SU-DHL-6 (cell line): ENCODE data around the gene KIF3A.
A peak's percentile ranks its signal among the peaks of the same experiment; 100 is the strongest.

Source experiments
- H2AFZ ChIP-seq: fragments of 200-600 bp; sonication (generic); 2 replicates; pipeline ENCODE4 v1.6.1; 2014; ENCODE audit warnings: low read depth, mild to moderate bottlenecking, moderate library complexity, mixed read lengths, antibody characterized with exemption, low read length; ENCODE audit not compliant: severe bottlenecking
- H3F3A ChIP-seq: fragments of 200-600 bp; shearing (Covaris generic); 2 replicates; pipeline ENCODE4 v1.6.0; 2016; ENCODE audit warnings: antibody characterized with exemption, mild to moderate bottlenecking; ENCODE audit not compliant: insufficient read depth
- H3K27ac ChIP-seq: fragments of 200-600 bp; sonication (generic); 2 replicates; pipeline ENCODE4 v1.5.1; 2016; ENCODE audit warnings: low read depth, mild to moderate bottlenecking, low read length, moderate library complexity, mixed read lengths
- H3K27me3 ChIP-seq: fragments of 200-600 bp; sonication (generic), shearing (Covaris generic); 2 replicates; pipeline ENCODE4 v1.6.0; 2014; ENCODE audit warnings: mild to moderate bottlenecking, low read length
- H3K36me3 ChIP-seq: fragments of 200-600 bp; sonication (generic); 2 replicates; pipeline ENCODE4 v1.6.1; 2014; ENCODE audit warnings: mild to moderate bottlenecking, low read length, mixed read lengths
- H3K4me2 ChIP-seq: fragments of 300-600, 200-600 bp; shearing (Covaris generic), sonication (generic); 2 replicates; pipeline ENCODE4 v1.6.0; 2014; ENCODE audit warnings: low read length, low read depth, mild to moderate bottlenecking; ENCODE audit not compliant: poor library complexity, severe bottlenecking
- H3K4me3 ChIP-seq: fragments of 200-600 bp; sonication (generic); 2 replicates; pipeline ENCODE4 v1.5.1; 2014; ENCODE audit warnings: antibody characterized with exemption, low read length, mild to moderate bottlenecking, mixed read lengths; ENCODE audit not compliant: insufficient read depth, poor library complexity, severe bottlenecking
- H3K79me2 ChIP-seq: fragments of 200-600 bp; sonication (generic); 2 replicates; pipeline ENCODE4 v1.6.1; 2014; ENCODE audit warnings: mild to moderate bottlenecking, low read length, moderate library complexity; ENCODE audit not compliant: insufficient read depth
- H3K9ac ChIP-seq: fragments of 200-600 bp; sonication (generic); 2 replicates; pipeline ENCODE4 v1.7.0; 2014; ENCODE audit warnings: mild to moderate bottlenecking, low read length
- H3K9me2 ChIP-seq: fragments of 200-600 bp; sonication (generic); replicated peaks from 2 replicates; pipeline ENCODE4 v1.6.1; 2014; ENCODE audit warnings: low read length; ENCODE audit not compliant: insufficient read depth
- H3K9me3 ChIP-seq: fragments of 200-600 bp; sonication (generic); 2 replicates; pipeline ENCODE4 v1.6.1; 2014; ENCODE audit warnings: low read length, mixed read lengths; ENCODE audit not compliant: insufficient read depth
- H4K20me1 ChIP-seq: fragments of 200-600 bp; sonication (generic); 2 replicates; pipeline ENCODE4 v1.6.1; 2014; ENCODE audit warnings: low read depth, mild to moderate bottlenecking, antibody characterized with exemption, low read length, moderate library complexity, mixed read lengths
- EZH2phosphoT487 ChIP-seq: fragments of 200-600 bp; sonication (generic), shearing (Covaris generic); conservative IDR thresholded peaks from 2 replicates; pipeline ENCODE4 v1.6.1; 2018; ENCODE audit warnings: mild to moderate bottlenecking, antibody characterized with exemption, low read length, moderate library complexity, mixed read lengths
- TF ChIP-seq, protein P1 (sequence below): fragments of 200-600 bp; sonication (generic); IDR thresholded peaks from one replicate; pipeline ENCODE4 v1.5.1; 2017; ENCODE audit warnings: antibody characterized with exemption, mild to moderate bottlenecking, low read length, moderate library complexity; ENCODE audit not compliant: insufficient read depth, poor library complexity, severe bottlenecking

KIF3A gene

DNA sequence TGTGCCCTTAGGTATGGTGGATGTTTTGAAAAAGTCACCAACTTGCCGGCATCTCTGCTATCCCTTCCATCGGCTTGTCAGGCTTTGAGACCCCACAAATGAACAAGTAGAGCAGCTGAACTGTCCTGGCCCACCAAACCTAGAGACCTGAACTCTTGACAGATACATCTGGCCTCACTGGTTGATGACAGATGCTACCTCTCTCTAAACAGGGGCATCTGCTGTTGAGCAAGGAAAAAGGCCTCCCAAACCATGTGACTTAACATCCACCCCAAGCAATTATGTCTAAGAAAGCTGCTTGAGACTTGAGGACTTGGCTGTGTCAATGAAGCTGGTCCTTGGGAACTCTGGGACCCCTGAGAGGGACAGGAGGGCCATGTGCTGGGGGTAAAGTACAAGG is 12.2 kb upstream of the KIF3A start:
- Histone ChIP-seq H3K79me2 (no peaks in the 10 kb centered on the region), H3K27me3 (no peaks in the 10 kb centered on the region), H3K36me3 (no peaks in the 10 kb centered on the region), H3K4me3 (no peak overlapping the region), H4K20me1 (no peaks in the 10 kb centered on the region), H2AFZ (no peak overlapping the region), H3K4me2 (no peak overlapping the region), H3K9me3 (no peaks in the 10 kb centered on the region), H3K9me2 (no peaks in the 10 kb centered on the region), H3K9ac (no peak overlapping the region), H3K27ac (no peak overlapping the region), H3F3A (no peaks in the 10 kb centered on the region; the same call in 1 of the 2 replicates)
- TF ChIP-seq, protein P1, sequence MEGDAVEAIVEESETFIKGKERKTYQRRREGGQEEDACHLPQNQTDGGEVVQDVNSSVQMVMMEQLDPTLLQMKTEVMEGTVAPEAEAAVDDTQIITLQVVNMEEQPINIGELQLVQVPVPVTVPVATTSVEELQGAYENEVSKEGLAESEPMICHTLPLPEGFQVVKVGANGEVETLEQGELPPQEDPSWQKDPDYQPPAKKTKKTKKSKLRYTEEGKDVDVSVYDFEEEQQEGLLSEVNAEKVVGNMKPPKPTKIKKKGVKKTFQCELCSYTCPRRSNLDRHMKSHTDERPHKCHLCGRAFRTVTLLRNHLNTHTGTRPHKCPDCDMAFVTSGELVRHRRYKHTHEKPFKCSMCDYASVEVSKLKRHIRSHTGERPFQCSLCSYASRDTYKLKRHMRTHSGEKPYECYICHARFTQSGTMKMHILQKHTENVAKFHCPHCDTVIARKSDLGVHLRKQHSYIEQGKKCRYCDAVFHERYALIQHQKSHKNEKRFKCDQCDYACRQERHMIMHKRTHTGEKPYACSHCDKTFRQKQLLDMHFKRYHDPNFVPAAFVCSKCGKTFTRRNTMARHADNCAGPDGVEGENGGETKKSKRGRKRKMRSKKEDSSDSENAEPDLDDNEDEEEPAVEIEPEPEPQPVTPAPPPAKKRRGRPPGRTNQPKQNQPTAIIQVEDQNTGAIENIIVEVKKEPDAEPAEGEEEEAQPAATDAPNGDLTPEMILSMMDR = no peak
- TF ChIP-seq EZH2phosphoT487 = no peak

DNA sequence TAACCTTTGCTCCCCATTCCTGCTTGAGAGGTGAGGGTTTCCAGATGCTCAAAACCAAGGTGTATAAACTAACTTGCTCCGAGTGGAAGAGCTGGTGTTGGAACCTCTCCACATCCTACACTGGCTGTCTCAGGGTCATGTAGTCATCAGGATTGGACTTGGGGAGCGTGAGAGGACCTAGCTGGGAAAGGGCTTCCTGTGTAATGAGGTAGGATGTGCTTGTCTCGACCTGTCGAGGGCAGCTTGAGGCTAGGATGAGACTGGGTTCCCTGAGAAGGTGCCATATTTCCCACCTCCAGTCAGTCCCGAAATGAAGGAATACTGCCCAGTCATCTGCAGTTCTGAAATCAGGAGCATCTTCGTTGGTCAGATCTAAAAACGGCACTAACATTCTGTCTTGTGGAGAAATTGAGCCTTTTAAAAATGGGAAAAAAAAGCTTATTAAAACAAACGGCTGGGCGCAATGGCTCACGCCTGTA is 11.2 kb upstream of the KIF3A start:
- H3K9me2 ChIP-seq = no peaks in the 10 kb centered on the region
- H3K36me3 ChIP-seq = no peaks in the 10 kb centered on the region
- H3K4me2 ChIP-seq = no peak overlapping the region
- no peak overlapping the region for H3K9ac ChIP-seq
- H3K27ac ChIP-seq = no peak overlapping the region
- H3K9me3 ChIP-seq = no peaks in the 10 kb centered on the region
- H3K79me2 ChIP-seq = no peaks in the 10 kb centered on the region
- no peaks in the 10 kb centered on the region for H4K20me1 ChIP-seq
- H3K27me3 ChIP-seq = no peaks in the 10 kb centered on the region
- no peak overlapping the region for H2AFZ ChIP-seq
- H3F3A ChIP-seq = no peaks in the 10 kb centered on the region; the same call in 1 of the 2 replicates
- TF ChIP-seq, protein P1 = no peak
- no peak for TF ChIP-seq EZH2phosphoT487
- no peak overlapping the region for H3K4me3 ChIP-seq

GRCh38 chr5:132747616-132748440 is 10.5 kb upstream of the KIF3A start:
- H3K9ac ChIP-seq = peak overlapping the region; percentile 48
- no peaks in the 10 kb centered on the region for H3K36me3 ChIP-seq
- H3F3A ChIP-seq = no peaks in the 10 kb centered on the region; the same call in 1 of the 2 replicates
- no peaks in the 10 kb centered on the region for H3K9me3 ChIP-seq
- no peak; the same call in 1 of the 2 replicates for TF ChIP-seq EZH2phosphoT487
- no peaks in the 10 kb centered on the region for H3K27me3 ChIP-seq
- no peaks in the 10 kb centered on the region for H4K20me1 ChIP-seq
- H3K27ac ChIP-seq = no peak overlapping the region
- peak overlapping the region; percentile 89 for H2AFZ ChIP-seq
- H3K79me2 ChIP-seq = no peaks in the 10 kb centered on the region
- peak overlapping the region; percentile 59 for H3K4me2 ChIP-seq
- peak overlapping the region; percentile 51 for H3K4me3 ChIP-seq
- no peaks in the 10 kb centered on the region for H3K9me2 ChIP-seq

GRCh38 chr5:132746954-132747615 is 9.7 kb upstream of the KIF3A start, which contains the start of gene CCNI2:
CCNI2 (plus strand) TSS chr5:132747426; CDS start chr5:132747496, 70 bp downstream.
- Histone ChIP-seq H3K9me3 (no peaks in the 10 kb centered on the region), H3K79me2 (no peaks in the 10 kb centered on the region), H3F3A (no peaks in the 10 kb centered on the region; the same call in 1 of the 2 replicates), H3K27ac (no peak within 1 kb of the TSS), H3K4me3 (peak within 1 kb of the TSS; percentile 51), H3K9me2 (no peaks in the 10 kb centered on the region), H4K20me1 (no peaks in the 10 kb centered on the region), H3K27me3 (no peaks in the 10 kb centered on the region), H3K36me3 (no peaks in the 10 kb centered on the region), H3K4me2 (peak within 1 kb of the TSS; percentile 59), H3K9ac (peak within 1 kb of the TSS; percentile 48), H2AFZ (peak within 1 kb of the TSS; percentile 89)
- TF ChIP-seq, protein P1 = peak; percentile 44
- peak; percentile 22; the same call in 1 of the 2 replicates for TF ChIP-seq EZH2phosphoT487
